SIG-M5 (cell line): Measurements from ENCODE around the gene ADAMTSL1.

Source experiments
- DNase-seq: peaks from one replicate; lab custom pipeline; 2025; lab: John Stamatoyannopoulos, UW

ADAMTSL1 gene

DNA sequence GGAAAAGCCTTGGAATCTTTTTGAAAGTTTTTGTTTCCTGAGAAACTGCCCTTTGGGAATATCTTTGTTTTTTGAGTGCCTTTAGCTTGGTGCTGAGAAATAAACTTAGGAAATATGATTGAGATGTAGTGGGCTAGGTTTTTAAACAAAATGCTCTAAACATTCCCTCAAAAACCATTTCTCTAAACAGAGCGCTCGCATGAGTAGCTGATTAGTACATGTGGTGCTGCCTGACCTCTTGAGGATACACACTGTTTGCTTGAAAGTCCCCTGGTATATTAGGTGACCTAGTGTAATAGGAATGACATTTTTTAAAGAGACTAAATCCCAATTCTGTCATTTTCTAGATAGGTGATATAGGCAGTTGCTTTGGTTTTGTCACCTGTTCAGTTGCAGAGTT, 132.3 kb downstream of the ADAMTSL1 start:
- DNase-seq = no peak

DNA sequence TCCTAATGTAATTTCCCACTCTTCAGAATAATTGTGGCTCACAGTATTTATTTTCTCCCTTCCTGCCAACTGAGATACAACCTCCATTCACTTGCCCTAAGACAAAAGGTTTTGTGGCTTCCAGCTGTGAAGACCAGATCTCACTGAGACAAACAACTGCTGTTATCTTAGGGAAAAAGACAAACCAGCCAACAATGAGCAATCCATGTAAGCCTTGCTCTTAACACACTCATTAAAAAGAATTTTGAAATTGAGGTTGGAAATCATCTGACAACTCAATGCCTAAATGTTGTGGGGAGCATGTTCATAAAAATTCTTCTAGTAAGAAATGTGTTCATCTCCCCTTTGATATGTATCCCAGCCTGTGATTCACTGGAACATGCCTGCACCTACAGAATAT, 132.9 kb downstream of the ADAMTSL1 start:
- DNase-seq = no peak

GRCh38 chr9:18608371-18608770, 134.4 kb downstream of the ADAMTSL1 start:
- DNase-seq = no peak

GRCh38 chr9:18610956-18611355, 137.0 kb downstream of the ADAMTSL1 start:
- DNase-seq = no peak

DNA sequence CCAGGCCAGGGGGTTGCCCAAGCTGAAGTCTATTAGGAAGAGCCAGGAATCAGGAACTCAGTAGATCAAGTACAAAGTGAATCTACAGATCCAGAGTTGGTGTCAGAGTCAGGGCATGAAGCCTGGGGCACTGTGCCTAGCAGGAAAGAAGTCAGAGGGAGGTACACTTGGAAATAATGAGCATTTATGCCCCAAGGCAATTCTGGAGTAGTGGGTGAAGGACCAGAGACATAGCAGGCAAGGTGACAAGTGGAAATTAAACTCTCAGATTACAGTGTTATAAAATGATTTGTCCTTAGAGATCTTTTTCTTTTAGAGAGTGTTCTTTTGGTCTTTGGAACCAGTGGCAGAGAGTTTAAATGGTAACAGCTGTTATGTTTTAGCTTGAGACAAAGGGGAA, 138.0 kb downstream of the ADAMTSL1 start:
- no peak for DNase-seq

DNA sequence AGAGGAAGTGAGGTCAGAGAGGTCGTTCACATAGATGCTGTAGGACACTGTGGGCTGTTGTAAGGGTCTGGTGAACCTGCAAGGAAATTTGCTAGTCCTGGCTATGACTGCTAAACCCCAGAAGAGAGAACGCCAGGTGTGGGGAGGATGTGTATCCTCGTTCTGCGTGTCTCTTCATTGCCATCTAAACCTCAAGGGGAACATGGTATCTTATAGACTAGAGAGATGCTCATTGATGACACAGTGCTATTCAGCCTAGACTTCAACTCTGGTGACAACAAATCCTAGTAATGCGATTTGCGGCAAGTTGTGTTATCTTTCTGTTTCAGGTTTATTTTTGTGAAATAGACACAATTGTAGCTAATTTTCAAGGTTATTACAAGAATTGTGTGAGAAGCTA, 140.2 kb downstream of the ADAMTSL1 start:
- no peak for DNase-seq

DNA sequence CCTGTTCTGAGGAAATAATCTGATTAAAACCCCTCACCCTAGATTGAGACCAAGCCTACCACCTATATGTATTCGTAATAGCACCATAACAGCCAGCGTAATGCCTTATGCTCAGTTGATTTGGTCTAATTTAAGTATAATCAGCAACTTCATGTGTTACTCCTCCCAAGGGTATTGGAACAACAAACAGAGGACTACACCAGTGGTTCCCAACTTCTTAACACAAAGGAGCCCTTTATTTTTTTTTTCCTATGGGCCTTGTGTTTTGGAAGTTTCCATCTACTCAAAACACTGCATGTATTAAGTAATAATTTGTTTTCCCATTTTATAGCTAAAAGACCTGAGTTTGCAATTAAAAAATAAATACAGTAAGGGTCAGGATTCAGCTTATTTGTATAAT, 140.7 kb downstream of the ADAMTSL1 start:
- DNase-seq = no peak

GRCh38 chr9:18616976-18617375, 143.0 kb downstream of the ADAMTSL1 start:
- no peak for DNase-seq

DNA sequence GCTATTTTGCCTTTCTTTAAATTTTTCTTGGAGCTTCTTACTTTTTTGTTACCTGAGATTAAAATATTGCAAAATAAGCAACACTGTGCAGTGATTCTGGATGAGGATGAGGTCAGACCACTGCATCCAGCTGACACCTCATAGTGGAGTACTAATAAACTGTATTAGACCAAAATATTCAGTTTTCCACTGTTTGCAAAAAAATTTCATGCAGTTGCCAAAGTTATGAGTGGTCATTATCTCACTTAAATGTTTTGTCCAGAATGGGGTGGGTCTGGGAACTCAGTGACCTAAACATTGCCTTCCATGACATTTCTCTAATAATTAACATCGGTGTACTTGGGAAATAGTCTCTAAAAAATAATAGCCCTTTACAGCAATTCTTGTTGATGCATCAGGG, 143.8 kb downstream of the ADAMTSL1 start:
- DNase-seq = no peak

GRCh38 chr9:18618862-18619261, 144.9 kb downstream of the ADAMTSL1 start:
- no peak for DNase-seq

- no peak for DNase-seq
These were observed 148.4 kb downstream of the ADAMTSL1 start for GRCh38 chr9:18622186-18622836.

GRCh38 chr9:18623221-18624079, 149.5 kb downstream of the ADAMTSL1 start:
- no peak for DNase-seq

GRCh38 chr9:18626046-18626698, 152.2 kb downstream of the ADAMTSL1 start:
- DNase-seq = no peak

DNA sequence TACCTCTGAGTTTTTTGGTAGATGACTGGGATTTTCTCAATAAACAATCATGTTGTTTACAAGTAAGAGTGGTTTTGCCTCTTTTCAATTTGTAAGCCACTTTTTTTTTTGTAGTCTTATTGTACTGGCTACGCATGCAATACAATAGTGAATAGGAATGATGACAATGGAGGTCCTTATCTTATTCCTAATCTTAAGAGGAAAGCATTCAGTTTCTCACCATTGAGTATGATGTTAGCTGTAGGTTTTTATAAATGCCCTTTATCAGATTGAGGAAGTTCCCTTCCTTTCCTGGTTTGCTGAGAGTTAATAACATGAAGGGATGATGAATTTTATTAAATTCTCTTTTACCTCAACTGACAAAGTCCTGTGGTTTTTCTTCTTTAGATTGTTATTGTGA, 155.2 kb downstream of the ADAMTSL1 start:
- DNase-seq = no peak

GRCh38 chr9:18632632-18633403, 158.9 kb downstream of the ADAMTSL1 start:
- no peak for DNase-seq

DNA sequence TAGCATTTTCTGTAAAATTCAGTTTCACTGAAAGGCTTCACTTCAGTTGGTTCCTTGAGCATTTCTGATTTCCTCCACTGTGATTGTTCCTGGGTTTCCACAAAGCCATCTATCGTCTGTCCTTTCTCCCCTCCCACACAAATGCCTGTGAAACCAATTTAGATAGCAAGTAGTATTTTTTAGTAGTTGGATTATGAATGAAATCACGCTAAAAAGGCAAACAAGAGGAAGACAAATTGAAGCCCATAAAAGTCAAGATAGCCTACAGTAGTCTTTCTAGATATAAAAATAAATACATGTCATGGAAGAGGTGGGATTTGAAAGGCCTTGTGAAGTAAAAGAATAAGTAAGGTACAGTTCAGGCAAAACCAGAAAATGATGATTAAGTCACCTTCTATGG, 162.8 kb downstream of the ADAMTSL1 start:
- no peak for DNase-seq

DNA sequence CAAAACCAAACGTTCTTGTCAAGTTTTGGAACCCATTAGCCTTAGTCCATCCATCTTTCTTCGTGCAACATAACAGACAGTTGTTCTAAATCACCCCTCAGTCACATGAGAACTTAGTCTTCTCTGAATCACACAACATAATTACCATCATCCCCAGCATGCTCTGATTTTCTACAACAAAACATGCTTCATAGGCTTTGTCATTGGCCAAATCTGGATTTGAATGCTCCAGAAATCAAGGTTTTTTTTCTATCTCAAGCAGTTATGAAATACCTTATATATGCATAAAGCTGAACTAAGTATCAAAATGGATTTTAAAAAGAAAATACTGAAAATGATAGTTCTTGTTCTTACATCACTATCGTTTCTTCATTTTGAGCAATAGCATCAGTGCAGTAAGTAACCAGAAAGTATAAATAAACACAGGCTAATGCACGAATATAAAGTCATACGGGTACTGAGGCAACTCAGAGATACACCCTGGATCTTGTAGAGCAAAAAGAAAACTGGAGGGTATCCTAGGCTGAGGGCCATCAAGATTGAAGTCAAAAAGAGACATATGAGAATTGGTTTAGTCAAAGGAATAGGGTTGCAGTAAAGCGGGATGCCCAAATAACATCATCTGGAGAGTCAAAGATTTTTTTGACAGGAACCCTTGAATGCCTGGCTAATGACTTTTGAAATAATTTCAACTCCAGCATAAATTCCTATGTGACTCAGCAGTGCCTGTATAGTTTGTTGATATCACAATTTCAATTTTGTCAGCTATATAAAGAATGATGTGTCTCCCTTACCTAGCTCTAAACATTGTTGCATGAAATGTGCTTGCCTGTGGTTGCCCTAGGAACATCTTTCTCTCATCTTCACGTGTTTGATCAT, 164.7 kb downstream of the ADAMTSL1 start:
- no peak for DNase-seq

- DNase-seq = no peak
These were observed 166.0 kb downstream of the ADAMTSL1 start for GRCh38 chr9:18639911-18640310.

DNA sequence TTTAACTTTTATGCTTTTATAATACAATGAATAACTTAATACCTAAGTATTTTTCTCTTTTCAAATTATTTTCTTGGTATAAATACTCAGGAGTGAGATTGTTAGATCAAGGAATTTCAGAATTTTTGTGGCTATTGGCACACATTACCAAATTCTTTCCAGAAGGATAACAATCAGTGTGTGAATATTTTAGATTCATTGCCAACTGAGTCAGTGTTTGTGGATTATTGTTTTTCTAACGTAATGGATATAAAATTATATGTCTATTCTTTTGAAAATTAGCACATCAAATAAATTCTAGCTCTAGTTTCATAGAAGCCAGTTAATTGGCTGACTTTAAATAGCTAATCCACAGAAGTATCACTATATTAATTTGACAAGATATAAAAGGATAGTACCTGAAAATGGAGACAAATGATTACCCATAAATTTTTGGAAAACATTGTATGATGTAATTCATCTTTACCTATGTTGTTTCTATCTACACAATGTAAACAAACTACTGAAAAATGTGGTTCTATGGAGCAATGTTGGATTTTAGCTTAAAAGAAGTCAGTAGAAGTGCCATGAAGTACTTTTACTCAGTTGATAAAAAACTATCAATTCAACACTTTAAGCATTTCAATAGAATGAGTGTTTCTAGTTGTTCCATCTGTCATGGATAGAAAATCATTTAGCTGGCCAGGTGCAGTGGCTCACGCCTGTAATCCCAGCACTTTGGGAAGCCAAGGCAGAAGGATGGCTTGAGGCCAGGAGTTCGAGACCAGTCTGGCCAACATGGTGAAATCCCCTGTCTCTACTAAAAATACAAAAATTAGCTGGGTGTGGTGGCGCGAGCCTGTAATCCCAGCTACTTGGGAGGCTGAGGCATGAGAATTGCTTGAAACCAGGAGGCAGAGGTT, 185.1 kb downstream of the ADAMTSL1 start:
- DNase-seq = no peak

DNA sequence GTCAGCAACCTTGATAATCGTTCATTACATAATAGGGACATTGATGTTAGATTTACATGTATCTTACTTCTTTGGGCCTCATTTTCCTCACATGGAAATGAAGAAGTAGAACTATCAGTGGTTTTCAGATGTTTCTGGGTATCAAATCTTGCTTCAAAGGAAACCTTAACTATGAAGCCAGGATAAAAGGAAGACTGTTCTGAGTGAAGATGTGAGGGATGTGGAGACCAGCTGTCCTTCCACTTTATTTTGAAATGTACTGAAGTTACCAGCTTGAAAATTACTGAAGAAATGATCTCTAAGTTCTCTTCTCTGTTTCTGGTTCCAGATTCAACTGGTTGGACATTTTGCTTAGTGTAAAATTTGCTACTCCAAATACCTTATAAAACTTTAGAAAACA, 186.0 kb downstream of the ADAMTSL1 start:
- DNase-seq = no peak
